ENCODE measurements around the gene ACTR1A.

DNA sequence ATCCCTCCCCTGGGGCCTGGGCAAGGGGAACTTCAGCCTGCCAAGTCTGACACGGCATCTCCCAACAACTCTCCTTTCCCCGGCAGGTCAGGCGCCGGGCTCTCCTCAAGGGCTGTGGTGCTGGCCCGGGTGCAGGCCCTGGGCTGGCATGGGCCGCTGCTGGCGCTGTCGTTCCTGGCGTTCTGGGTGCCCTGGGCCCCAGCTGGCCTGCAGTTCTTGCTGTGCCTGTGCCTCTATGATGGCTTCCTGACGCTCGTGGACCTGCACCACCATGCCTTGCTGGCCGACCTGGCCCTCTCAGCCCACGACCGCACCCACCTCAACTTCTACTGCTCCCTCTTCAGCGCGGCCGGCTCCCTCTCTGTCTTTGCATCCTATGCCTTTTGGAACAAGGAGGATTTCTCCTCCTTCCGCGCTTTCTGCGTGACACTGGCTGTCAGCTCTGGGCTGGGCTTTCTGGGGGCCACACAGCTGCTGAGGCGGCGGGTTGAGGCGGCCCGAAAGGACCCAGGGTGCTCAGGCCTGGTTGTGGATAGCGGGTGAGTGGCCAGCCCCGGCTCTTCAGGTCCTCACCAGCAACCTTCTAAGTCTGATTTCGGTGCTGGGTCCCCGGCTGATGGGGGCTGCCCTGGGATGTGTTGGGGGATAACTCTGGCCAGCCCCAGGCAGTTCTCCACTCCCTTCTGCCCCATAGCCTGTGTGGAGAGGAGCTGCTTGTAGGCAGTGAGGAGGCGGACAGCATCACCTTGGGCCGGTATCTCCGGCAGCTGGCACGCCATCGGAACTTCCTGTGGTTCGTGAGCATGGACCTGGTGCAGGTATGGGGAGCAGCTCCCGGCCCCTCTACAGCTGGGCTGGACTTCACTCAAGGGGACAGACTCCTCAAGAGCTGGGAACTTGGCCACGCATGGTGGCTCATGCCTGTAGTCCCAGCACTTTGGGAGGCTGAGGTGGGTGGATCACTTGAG lies 31.6 kb downstream of the ACTR1A start:
- TF ChIP-seq POLR2AphosphoS5 (IDR thresholded peaks at IDR 0.05) = no peak
- TF ChIP-seq, protein P1, sequence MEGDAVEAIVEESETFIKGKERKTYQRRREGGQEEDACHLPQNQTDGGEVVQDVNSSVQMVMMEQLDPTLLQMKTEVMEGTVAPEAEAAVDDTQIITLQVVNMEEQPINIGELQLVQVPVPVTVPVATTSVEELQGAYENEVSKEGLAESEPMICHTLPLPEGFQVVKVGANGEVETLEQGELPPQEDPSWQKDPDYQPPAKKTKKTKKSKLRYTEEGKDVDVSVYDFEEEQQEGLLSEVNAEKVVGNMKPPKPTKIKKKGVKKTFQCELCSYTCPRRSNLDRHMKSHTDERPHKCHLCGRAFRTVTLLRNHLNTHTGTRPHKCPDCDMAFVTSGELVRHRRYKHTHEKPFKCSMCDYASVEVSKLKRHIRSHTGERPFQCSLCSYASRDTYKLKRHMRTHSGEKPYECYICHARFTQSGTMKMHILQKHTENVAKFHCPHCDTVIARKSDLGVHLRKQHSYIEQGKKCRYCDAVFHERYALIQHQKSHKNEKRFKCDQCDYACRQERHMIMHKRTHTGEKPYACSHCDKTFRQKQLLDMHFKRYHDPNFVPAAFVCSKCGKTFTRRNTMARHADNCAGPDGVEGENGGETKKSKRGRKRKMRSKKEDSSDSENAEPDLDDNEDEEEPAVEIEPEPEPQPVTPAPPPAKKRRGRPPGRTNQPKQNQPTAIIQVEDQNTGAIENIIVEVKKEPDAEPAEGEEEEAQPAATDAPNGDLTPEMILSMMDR (IDR thresholded peaks at IDR 0.05) = no peak
